Tibial artery (tissue), 4 donors: ENCODE data around the gene UXT.

Experiments
- DNase-seq, 2 donors: peaks; one replicate each; pipeline ENCODE4 v3.0.0-alpha.2; 2019
- H3K27ac ChIP-seq, 2 donors: fragments of 200-600 bp; sonication (generic) in 1 of 2; 1 replicate in 1 of 2; 2 replicates in 1 of 2; pipeline ENCODE4 v1.5.1; 2018 to 2019; ENCODE audit warnings: mild to moderate bottlenecking in 1 of 2
- H3K27me3 ChIP-seq, 2 donors: fragments of 200-600 bp; sonication (generic) in 1 of 2; one replicate each; pipeline versions ENCODE4 v1.5.1 to v1.6.0; 2016 to 2019
- H3K36me3 ChIP-seq, 3 donors: fragments of 200-600 bp; sonication (generic) in 2 of 3; one replicate each; pipeline ENCODE4 v1.5.1; 2016 to 2019; ENCODE audit warnings: mild to moderate bottlenecking in 2 of 3
- H3K4me1 ChIP-seq, 4 donors: fragments of 200-600 bp; sonication (generic) in 2 of 4; 1 replicate in 3 of 4; 2 replicates in 1 of 4; pipeline ENCODE4 v1.5.1; 2016 to 2019
- H3K4me3 ChIP-seq, 2 donors: fragments of 200-600 bp; sonication (generic) in 1 of 2; 1 replicate in 1 of 2; 2 replicates in 1 of 2; pipeline ENCODE4 v1.5.1; 2018 to 2019; ENCODE audit warnings: mild to moderate bottlenecking in 2 of 2
- H3K9me3 ChIP-seq, 3 donors: fragments of 200-600 bp; sonication (generic) in 1 of 3; one replicate each; pipeline ENCODE4 v1.5.1; 2016 to 2019
- intact Hi-C: fragments of 100-400 bp; cut with DNase I; formaldehyde crosslinking; loops from one replicate; pipeline ENCODE4 v1.15.0; 2023; ENCODE audit warnings: low total_unique reads
- TF ChIP-seq, protein P1 (sequence below), 2 experiments: fragments of 200-600 bp in 1 of 2; fragments of 450-650 bp in 1 of 2; IDR thresholded peaks; one replicate each; pipeline ENCODE4 v1.5.1; 2017 to 2019; ENCODE audit warnings: antibody characterized with exemption in 2 of 2, mild to moderate bottlenecking in 1 of 2, moderate library complexity in 1 of 2

UXT gene

DNA sequence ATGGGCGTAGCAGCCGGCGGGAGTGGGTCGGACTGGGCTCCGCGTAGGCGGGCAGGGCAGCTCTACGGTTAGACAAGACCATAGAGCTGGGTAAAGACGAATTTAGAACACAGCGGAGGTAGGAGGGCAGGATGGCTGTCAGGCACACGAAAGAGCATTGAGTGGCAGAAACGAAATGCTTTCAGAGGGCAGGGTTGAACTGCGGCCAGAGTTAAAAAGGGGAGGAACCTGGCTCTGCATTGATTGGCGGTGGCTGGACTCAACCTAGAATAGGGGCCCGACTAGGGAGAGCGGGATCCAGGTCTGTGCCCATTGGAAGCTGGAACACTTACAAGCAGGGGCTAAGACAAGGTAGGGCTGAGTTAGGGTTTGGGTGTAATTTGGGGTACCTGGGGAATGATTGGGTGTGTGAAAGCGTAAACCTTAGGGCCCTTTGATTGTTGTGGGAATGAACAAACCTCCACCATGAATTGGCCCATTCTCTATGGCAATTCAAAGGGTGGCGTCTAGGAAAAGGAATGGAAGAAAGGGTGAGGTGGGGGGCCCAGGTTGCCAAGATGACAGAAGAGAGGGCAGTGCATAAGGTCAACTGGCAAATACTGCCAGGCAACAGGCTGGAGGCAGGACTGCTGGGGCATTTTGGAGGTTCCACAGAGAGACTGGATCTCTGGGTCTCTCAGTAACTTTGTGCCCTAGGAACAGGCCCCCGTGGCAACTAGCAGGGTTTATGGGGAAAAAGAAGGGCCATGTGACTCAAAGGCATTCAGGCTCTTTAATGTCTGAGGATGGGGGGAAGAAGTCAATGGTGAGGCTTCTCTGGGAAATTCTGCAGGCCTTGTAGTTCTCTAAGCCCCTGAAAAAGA lies 7.7 kb downstream of the UXT start:
- peaks cover 0 to 24% (median 11%) of the 10 kb centered on the region in 4 donors for H3K4me1 ChIP-seq
- H3K27ac ChIP-seq, result peak overlapping the region; percentile 76 to 90
- intact Hi-C loops, result no loop called here
- TF ChIP-seq, protein P1, sequence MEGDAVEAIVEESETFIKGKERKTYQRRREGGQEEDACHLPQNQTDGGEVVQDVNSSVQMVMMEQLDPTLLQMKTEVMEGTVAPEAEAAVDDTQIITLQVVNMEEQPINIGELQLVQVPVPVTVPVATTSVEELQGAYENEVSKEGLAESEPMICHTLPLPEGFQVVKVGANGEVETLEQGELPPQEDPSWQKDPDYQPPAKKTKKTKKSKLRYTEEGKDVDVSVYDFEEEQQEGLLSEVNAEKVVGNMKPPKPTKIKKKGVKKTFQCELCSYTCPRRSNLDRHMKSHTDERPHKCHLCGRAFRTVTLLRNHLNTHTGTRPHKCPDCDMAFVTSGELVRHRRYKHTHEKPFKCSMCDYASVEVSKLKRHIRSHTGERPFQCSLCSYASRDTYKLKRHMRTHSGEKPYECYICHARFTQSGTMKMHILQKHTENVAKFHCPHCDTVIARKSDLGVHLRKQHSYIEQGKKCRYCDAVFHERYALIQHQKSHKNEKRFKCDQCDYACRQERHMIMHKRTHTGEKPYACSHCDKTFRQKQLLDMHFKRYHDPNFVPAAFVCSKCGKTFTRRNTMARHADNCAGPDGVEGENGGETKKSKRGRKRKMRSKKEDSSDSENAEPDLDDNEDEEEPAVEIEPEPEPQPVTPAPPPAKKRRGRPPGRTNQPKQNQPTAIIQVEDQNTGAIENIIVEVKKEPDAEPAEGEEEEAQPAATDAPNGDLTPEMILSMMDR (IDR thresholded peaks at IDR 0.05), result no peak
- peak overlapping the region; percentile 38 to 81 for H3K4me3 ChIP-seq
- no peak for DNase-seq
- H3K9me3 ChIP-seq, result no peaks in the 10 kb centered on the region
- H3K36me3 ChIP-seq, result peaks cover 4 to 30% (median 5%) of the 10 kb centered on the region in 3 donors
- no peaks in the 10 kb centered on the region for H3K27me3 ChIP-seq

DNA sequence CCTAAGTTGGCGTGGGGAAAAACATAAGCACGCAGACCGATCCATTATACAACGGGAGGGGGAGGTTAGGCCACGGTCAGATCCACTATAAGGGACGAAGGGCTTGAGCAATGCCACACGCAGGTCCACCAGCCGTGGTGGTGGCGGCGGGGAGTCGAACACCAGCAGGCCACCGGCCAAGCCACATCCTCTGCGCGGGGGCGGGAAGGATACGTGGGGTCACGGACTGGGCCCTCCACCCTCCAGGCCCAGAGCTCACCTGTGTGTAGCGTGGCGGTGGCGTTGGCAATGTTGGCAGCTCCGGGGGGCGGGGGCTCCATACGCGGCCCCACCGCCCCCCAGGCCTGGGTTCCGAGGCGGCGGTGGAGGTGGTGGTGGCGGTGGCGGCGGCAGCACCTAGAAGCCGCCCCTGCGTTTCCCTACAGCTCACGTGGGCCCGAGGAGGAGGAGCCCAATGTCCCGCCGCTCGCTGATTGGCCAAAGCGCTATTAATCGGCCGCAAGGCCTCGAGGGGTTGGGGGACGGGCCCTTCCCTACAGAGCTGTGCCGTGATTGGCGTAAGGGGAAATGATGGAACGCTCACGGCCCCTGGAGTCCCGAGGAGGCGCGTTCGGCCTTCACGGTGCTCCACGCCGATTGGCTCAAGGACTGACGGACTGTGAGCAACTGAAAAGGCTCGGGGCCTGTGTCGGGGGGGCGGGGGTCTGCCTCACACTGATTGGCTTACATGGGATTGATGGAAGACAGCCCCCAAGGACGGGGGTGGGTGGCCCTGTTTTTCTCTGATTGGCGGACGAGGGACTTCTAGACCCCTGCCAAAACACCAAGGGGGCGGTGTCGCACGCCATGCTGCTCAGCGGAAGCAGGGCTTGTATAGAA lies 8.6 kb downstream of the UXT start, which contains the start of gene ELK1:
Gene ELK1 (minus strand): TSS at position 400 of the 879 bp plus-strand sequence. CDS start 9,122 bp downstream, outside the sequence.
- no peaks in the 10 kb centered on the region for H3K27me3 ChIP-seq
- peak within 1 kb of the TSS; percentile 72 to 81 for H3K4me3 ChIP-seq
- H3K36me3 ChIP-seq, result peaks cover 0 to 22% (median 0%) of the 10 kb centered on the region in 3 donors
- DNase-seq, result peak; percentile 95 to 98
- peaks cover 0 to 24% (median 11%) of the 10 kb centered on the region in 4 donors for H3K4me1 ChIP-seq
- TF ChIP-seq, protein P1 (IDR thresholded peaks at IDR 0.05), result no peak
- intact Hi-C loops, result no loop called here
- H3K27ac ChIP-seq, result peak within 1 kb of the TSS; percentile 90 to 91
- no peaks in the 10 kb centered on the region for H3K9me3 ChIP-seq

DNA sequence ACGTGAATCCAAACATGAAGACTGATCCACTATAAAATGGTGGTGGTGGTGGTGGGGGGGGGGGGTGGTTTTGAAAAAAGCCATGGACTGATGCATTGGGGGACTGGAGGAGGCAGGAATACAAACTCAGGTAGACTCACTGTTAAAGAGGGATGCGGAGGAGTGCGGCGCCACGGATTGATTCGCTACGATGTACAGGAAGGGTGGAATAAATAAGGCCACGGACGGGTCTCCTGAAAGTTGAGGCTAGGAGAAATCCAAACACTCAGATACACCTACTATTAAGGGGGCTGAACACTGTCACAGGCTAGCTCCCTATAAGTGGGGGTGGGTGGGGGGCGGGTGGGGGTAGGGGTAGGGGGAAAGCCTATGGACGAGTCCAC lies 9.2 kb downstream of the UXT start:
- Histone ChIP-seq H3K27me3 (no peaks in the 10 kb centered on the region), H3K4me1 (peaks cover 0 to 24% (median 11%) of the 10 kb centered on the region in 4 donors), H3K27ac (peak overlapping the region; percentile 90 to 91), H3K4me3 (peak overlapping the region; percentile 72 to 81), H3K36me3 (peaks cover 0 to 15% (median 0%) of the 10 kb centered on the region in 3 donors), H3K9me3 (no peaks in the 10 kb centered on the region)
- intact Hi-C loops, result loop anchor here (10.0 kb wide), 1 partner anchor 455 kb away; the partner anchor contains the start of gene UBA1
- no peak for DNase-seq
- TF ChIP-seq, protein P1 (IDR thresholded peaks at IDR 0.05), result no peak

DNA sequence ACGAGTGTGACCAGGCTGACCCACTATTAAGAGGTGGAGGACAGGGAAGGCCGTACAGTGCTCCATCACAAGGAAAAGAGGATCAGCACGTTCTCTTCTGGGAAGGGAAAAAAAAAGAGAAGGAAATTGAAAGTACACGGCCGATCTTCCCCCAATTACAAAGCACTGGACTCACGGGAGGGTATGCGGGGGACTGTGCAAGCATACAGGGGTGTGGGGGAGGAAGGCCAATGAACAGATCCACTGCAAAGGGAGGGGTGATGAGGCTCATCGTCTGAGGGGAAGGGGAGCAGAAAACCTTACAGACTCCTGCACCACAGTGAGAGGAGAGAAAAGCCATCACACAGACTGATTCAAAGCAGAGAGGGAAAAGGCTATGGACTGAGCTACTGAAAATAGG lies 9.7 kb downstream of the UXT start:
- Histone ChIP-seq H3K36me3 (peaks cover 0 to 13% (median 0%) of the 10 kb centered on the region in 3 donors), H3K9me3 (no peaks in the 10 kb centered on the region), H3K27ac (peak overlapping the region; percentile 90 to 91), H3K4me3 (peak overlapping the region; percentile 72 to 81), H3K4me1 (peaks cover 0 to 24% (median 11%) of the 10 kb centered on the region in 4 donors), H3K27me3 (no peaks in the 10 kb centered on the region)
- intact Hi-C loops, result loop anchor here (10.0 kb wide), 1 partner anchor 454 kb away; the partner anchor contains the start of gene UBA1
- DNase-seq, result no peak
- TF ChIP-seq, protein P1 (IDR thresholded peaks at IDR 0.05), result no peak

DNA sequence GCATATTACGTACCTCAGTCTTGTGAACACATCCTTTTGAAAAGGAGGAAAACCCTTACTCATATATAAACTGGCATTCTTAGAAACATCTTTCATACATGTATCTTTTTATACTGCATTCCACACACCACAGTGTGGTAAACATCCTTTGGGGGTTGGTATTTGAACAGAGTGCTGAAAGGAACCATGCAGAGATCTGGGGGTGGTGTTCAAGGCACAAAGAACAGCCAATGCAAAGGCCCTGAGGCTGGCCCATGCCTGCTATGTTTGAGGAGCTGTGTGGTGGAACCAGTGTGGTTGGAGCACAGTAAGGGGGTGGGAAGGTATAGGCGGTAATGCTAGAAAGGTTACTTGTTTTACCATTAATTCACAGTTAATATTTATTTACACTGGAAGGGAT lies 10.6 kb downstream of the UXT start:
- H3K4me1 ChIP-seq, result peaks cover 0 to 24% (median 11%) of the 10 kb centered on the region in 4 donors
- H3K27me3 ChIP-seq, result no peaks in the 10 kb centered on the region
- TF ChIP-seq, protein P1 (IDR thresholded peaks at IDR 0.05), result no peak
- DNase-seq, result no peak
- intact Hi-C loops, result loop anchor here (10.0 kb wide), 1 partner anchor 454 kb away; the partner anchor contains the start of gene UBA1
- no peak overlapping the region for H3K27ac ChIP-seq
- no peak overlapping the region for H3K4me3 ChIP-seq
- H3K36me3 ChIP-seq, result peaks cover 0 to 4% (median 0%) of the 10 kb centered on the region in 3 donors
- H3K9me3 ChIP-seq, result no peaks in the 10 kb centered on the region
